Activated CD8-positive, alpha-beta memory T cell treated with anti-CD3 and anti-CD28 coated beads for 24 hours (primary cell): ENCODE measurements around the gene METTL24.
A peak's percentile ranks its signal among the peaks of the same experiment; 100 is the strongest.

ENCODE experiments used
- DNase-seq: peaks from one replicate; pipeline ENCODE4 v3.0.0-alpha.2; 2020

METTL24 gene, protein sequence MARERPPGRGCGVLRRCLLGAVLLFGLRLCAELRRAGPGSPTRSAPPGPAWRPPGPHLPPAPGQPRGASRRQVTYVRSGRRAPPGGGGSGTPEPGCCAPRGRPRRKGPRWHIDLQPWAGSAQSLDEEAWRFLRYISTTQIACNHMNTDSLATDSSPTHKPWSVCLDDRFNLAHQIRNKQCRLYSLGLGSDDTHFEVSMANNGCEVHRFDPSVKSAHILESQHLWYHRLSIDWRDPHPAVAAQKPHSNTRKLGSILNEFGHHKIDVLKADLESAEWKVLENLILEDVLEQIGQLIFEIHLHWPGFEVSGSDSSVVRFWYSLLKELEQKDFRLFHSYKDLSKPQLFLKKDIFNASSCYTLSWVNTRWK

GRCh38 chr6:110357664-110358552 is at the start of gene METTL24:
Gene METTL24, minus strand, starts transcription at chr6:110358349. Its CDS starts 77 bp downstream, at chr6:110358272.
- peak; percentile 70 for DNase-seq

- DNase-seq: no peak
Measured at GRCh38 chr6:110404607-110405006, 46.5 kb upstream of the METTL24 start.

GRCh38 chr6:110401585-110402176 is 43.5 kb upstream of the METTL24 start:
- DNase-seq: no peak

DNA sequence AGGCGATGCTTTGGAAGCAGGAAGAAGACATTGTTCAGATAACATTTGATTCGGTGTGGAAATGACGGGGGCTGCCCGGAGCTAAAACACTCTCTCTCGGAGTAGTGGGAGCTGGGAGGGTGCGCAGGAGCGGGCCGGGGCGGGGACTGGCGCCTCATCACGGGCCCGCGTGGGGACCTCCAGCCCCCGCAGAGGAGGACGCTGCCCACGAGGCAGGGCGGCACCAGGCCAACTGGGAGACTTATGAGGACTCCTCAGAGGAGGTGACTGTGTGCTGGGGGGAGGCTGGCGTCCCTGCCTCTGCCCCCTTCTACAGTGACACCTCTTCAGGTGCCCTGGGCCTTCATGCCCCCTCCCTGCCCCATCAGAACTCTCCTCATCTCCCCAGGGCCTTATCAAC is 42.1 kb upstream of the METTL24 start:
- no peak for DNase-seq

- DNase-seq: no peak
Measured at GRCh38 chr6:110399219-110400071, 41.3 kb upstream of the METTL24 start.

DNA sequence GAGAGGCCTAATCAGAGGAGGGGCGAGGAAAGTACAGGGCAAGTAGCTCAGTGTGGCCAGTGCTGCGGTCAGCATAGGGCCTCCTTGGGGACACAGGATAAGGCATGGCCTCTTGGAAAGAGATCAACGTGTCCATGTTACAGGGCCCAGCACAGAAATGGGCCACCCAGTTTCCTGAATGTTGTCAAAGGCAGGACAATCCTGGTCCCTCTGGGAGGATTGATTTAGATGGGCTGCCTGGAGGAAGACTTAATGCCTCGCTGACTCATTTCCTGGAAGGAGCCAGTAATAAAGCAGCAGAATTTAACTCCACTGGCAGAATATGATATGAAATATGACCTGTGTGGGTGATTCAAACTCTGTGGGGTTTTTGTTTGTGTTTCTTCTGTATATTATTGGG is 40.6 kb upstream of the METTL24 start:
- DNase-seq: no peak

GRCh38 chr6:110395221-110395620 is 37.1 kb upstream of the METTL24 start:
- no peak for DNase-seq

DNA sequence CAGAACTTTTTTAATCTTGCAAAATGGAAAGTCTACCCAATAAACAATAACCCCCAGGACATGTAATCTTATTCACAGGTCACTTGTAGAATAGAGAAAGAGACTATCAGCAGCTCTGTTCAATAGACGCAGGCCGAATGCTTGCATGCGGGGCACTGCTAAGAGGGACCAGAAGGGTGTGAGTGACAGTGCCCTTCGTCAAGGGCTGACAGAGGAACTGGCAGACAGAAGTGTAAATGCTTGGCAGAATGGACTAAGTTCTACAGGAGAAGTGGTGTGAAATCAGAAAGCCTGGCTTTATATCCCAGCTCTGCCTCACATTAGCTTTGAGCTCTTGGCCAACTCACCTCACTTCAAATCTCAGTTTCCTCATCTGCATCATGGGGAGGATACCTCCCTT is 36.3 kb upstream of the METTL24 start:
- no peak for DNase-seq

GRCh38 chr6:110392727-110393126 is 34.6 kb upstream of the METTL24 start:
- DNase-seq: no peak

GRCh38 chr6:110390404-110390803 is 32.3 kb upstream of the METTL24 start:
- no peak for DNase-seq

- DNase-seq: no peak
Measured at GRCh38 chr6:110389689-110390382, 31.7 kb upstream of the METTL24 start.

GRCh38 chr6:110387986-110388385 is 29.8 kb upstream of the METTL24 start:
- no peak for DNase-seq

GRCh38 chr6:110385458-110385863 is 27.3 kb upstream of the METTL24 start:
- DNase-seq: no peak

DNA sequence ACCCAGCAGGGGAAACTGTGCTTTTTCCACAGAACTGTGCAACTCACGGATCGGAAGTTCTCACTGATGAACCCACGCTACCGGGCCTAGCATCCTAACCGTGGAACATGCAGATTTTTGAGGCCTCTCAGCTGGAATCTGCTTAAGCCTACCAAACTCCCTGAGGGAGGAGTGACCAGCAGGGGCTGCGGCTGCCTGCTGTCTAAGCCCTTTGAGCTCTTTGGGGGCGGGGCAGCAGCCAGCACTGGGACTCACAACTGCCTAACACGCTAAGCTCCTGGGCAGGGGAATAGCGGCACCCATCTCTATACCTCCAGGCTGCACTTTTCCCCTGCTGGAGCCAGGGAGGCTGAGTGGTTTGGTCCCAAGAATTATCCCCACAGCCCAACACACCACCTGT is 20.4 kb upstream of the METTL24 start:
- DNase-seq: no peak

DNA sequence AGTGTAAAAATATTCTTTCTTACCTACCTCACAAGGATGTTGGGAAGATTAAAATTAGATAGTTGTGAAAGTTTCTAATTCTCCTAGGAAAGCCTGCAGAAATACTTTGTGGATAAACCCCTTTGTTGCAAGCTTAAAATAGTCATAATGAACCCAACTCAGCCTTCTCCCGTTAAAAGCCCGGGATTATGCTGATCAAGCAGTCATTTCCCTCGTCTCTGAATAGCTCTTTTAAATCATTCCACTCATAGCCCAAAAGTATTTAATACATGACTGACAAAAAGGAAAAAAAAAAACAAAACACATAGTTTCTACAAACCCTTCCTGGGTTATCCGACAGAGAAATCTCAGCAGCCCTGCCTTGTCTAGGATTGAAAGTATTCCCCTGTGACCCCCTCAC is 10.9 kb upstream of the METTL24 start:
- no peak for DNase-seq

DNA sequence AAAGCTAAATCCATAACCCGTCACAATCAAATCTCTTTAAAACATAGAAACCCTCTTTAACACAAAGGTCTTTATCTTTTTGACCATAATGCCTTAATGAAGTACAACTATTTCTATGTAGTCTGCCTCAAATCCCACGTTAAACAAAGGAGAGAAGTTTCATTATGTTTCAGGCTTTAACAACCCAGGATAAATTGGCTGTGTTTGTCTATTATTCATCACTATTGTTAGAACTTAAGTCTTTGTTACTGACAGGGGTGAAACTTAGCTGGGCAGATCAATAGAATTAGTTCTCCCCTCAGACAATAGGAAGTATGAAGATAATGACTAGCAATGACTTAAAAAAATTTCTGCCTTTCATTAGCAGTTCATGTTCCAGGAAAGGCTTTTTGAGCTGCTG is 10.1 kb upstream of the METTL24 start:
- no peak for DNase-seq

DNA sequence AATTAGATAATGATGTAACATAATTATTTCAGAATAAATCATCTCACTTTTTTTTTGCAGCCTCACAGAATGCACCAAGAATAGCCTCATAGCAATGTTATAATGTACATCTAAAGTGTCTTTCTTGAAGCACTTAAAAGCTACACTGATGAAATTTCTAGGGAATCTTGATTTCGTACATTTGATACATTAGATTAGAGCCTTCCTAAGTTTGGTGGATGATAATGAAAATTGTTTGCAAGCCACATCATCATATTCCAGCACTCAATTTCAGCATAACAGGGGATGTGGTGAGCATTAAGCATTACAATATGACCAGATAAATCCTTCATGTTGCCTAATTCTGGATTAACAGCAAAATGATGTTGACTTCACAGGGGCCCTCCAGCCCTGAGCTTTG is 9.7 kb upstream of the METTL24 start:
- no peak for DNase-seq

DNA sequence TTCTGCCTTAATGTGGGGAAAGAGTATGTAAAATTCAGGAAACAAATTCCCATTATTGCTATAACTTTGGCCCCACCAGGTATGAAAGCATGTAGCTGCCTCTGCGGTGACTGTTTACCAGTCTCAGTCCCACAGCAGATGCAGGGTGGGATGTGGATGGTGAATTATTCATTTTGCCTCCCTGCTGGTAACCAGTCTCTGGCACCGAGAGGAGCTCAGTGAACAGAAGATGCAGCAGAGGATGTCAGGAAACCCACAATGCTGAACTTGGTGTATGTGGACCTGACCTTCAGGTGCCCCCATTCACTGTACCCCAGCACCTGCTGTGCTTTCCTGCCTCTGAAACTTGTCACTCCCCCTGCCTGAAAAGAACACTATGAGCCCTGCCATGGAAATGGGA is 8.8 kb upstream of the METTL24 start:
- no peak for DNase-seq

DNA sequence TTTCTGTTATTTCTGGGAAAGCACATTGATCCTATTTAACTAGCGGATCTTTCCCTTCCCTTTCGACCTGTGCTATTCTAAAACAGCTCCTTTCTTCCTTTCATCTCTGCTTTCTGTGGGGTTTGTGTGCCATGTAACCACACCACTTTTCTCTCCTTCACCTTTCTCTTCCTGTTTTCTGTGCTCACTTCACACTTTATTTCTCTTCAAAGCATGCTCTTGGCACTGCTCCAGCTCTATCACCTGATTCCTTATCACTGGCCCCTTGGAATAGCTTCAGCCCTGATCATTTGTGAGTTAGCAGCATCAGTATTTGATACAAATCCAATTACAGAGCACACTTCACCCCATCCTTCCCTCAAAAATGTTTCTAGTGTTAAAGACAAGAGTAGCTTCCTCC is 8.1 kb upstream of the METTL24 start:
- DNase-seq: no peak

DNA sequence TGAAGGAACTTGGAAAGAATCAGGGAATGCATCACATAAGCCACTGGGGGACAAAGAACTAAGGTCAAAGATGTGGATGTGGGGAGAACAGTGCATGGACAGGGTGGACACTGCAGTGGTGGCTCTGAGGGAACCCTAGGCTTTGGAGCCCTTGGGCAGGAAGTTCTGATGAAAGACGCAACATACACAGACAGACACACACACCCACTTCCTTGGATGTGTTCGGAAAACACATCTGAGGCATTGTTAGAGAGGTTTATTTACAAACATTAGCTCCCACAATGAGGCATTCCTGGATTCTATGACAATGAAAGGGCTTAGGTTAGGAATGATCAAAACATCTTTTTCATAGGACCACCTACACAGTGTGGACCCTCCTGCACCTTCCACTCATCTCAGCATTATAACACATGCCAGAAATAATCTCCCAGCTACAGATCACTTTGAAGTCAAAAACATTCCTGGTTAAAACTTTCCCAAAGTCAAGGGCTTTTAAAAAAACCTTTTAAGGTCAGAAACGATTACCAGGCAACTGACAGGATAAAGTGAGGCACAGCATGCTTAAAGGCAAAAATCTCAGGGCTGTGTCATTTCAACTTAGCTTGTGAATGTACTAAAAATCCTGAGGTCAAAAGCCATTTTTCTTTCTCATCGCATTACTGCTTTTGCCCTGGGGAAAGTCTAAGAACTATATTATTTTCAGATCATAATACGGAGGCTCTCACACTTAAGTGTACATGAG is 6.4 kb upstream of the METTL24 start:
- DNase-seq: no peak

DNA sequence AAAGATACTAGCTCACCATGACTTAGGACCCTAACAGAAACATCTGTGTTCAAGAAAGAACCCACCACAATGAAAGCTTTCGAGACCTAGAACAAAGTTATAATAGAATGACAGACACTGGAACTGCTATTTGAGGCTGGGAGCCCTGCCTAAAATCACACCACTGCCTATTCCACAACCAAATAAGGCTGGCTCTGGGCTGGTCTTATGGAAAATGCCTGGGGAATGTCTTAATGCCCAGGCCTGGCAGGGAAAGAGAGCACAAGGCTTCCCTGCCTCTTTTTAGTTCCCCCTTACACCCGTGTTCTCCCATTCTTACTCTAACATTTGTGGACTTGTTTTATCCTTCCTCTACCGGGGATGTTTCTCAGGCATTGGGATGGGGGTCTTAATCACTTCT is 5.6 kb upstream of the METTL24 start:
- no peak for DNase-seq
